ENCODE measurements around the gene SUN3.

DNA sequence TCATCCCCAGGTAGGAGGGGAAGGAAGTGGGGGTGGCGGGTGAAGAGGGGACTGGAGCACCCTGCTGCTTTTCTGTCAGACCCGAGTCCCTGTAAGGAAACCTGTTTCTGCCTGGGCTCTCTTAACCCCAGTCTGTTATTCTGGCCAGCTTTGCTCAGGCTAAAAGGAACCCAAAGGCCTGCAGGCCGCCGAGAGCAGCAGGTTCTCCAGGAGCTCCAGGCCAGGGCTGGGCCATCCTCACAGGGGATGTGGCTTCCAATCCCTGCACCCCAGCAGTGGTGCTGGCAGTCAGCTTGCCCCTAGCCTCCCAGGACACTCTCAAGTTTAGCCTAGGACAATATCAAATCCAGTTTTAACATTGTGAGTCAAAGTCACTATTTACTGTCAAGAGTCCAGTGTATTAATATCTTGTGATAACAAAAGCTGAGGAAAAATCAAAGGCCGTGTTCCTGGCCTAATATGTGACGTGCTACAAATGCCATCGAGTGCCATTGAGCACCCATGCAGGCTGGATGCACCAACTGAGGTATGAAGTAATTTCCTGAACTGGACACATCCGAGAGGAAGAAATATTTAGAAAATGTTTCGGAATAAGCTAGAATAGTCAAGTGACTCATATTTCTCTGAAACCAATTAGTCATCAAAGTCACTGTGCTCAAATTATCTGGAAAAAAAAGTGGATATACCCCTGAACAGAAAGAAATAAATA lies 87.6 kb downstream of the SUN3 start:
- no peak for TF ChIP-seq EZH2phosphoT487 (IDR thresholded peaks at IDR 0.05; ENCODE audit: borderline replicate concordance, low read length)
- TF ChIP-seq CTCF (conservative IDR thresholded peaks at IDR 0.05; ENCODE audit: low read depth, low read length) = no peak
- TF ChIP-seq EZH2 (IDR thresholded peaks at IDR 0.05; ENCODE audit: low read length, unreplicated experiment) = no peak
